ENCODE data around the gene NR5A2.
"Not testable (repeated sequence)": the region's sequence is repeated elsewhere in the genome, so short reads cannot be mapped to it uniquely, and the experiment has no call there.

Gene NR5A2

GRCh38 chr1:200166411-200166810 lies 138.9 kb downstream of the NR5A2 start:
- no peak for DNase-seq

GRCh38 chr1:200168926-200169325 lies 141.4 kb downstream of the NR5A2 start:
- DNase-seq = no peak

- no peak for DNase-seq
Measured at GRCh38 chr1:200172311-200172710, 144.8 kb downstream of the NR5A2 start.

- no peak for DNase-seq
Measured at GRCh38 chr1:200173097-200173618, 145.6 kb downstream of the NR5A2 start.

- DNase-seq = no peak
Measured at GRCh38 chr1:200174525-200175295, 147.2 kb downstream of the NR5A2 start.

GRCh38 chr1:200176181-200176580 lies 148.7 kb downstream of the NR5A2 start:
- DNase-seq = no peak

GRCh38 chr1:200176798-200177197 lies 149.3 kb downstream of the NR5A2 start:
- no peak for DNase-seq

GRCh38 chr1:200178340-200178739 lies 150.8 kb downstream of the NR5A2 start:
- no peak for DNase-seq

- DNase-seq = no peak
Measured at GRCh38 chr1:200179126-200179780, 151.7 kb downstream of the NR5A2 start.

GRCh38 chr1:200179781-200180160 lies 152.3 kb downstream of the NR5A2 start:
- no peak for DNase-seq

- no peak for DNase-seq
Measured at GRCh38 chr1:200180821-200181220, 153.3 kb downstream of the NR5A2 start.

GRCh38 chr1:200181861-200182260 lies 154.4 kb downstream of the NR5A2 start:
- no peak for DNase-seq

- no peak for DNase-seq
Measured at GRCh38 chr1:200182701-200183100, 155.2 kb downstream of the NR5A2 start.

GRCh38 chr1:200183637-200184036 lies 156.1 kb downstream of the NR5A2 start:
- DNase-seq = no peak

GRCh38 chr1:200184196-200184595 lies 156.7 kb downstream of the NR5A2 start:
- DNase-seq = peak; percentile 88

GRCh38 chr1:200185191-200185590 lies 157.7 kb downstream of the NR5A2 start:
- not testable (repeated sequence) for DNase-seq

- DNase-seq = not testable (repeated sequence)
Measured at GRCh38 chr1:200187332-200187731, 159.8 kb downstream of the NR5A2 start.

- DNase-seq = no peak
Measured at GRCh38 chr1:200191993-200192392, 164.5 kb downstream of the NR5A2 start.

- DNase-seq = no peak
Measured at GRCh38 chr1:200194477-200194876, 167.0 kb downstream of the NR5A2 start.

GRCh38 chr1:200198236-200198635 lies 170.7 kb downstream of the NR5A2 start:
- peak; percentile 75 for DNase-seq

- DNase-seq = no peak
Measured at GRCh38 chr1:200205216-200205995, 177.9 kb downstream of the NR5A2 start.

- no peak for DNase-seq
Measured at GRCh38 chr1:200206340-200206739, 178.8 kb downstream of the NR5A2 start.

GRCh38 chr1:200206761-200207160 lies 179.3 kb downstream of the NR5A2 start:
- DNase-seq = no peak
